NB4 (cell line): ENCODE data around the gene FBXL12.

Experiments used
- CTCF ChIP-seq: IDR thresholded peaks from one replicate; pipeline ENCODE4 v1.5.1; 2012; ENCODE audit warnings: low read depth, low read length
- MAX ChIP-seq: IDR thresholded peaks from 2 replicates; pipeline ENCODE4 v1.6.1; 2011; ENCODE audit warnings: low read depth, low read length
- MYC ChIP-seq: IDR thresholded peaks from 2 replicates; pipeline ENCODE4 v1.6.1; 2011; ENCODE audit warnings: low read depth, low read length
- POLR2A ChIP-seq: IDR thresholded peaks from 2 replicates; pipeline ENCODE4 v1.6.1; 2011; ENCODE audit warnings: mild to moderate bottlenecking; ENCODE audit not compliant: insufficient read length; ENCODE audit errors: extremely low read depth

GRCh38 chr19:9839415-9839814 is 20.5 kb upstream of the FBXL12 start:
- TF ChIP-seq CTCF, result no peak
- no peak for TF ChIP-seq POLR2A
- TF ChIP-seq MYC, result no peak
- no peak for TF ChIP-seq MAX
